HepG2 (cell line): ENCODE results near the gene MIEF1. TPM values are rescaled to one million over a fixed set of nuclear protein-coding genes. Genes with fewer than 3 reads are reported as not detected.

Source experiments
- ATF2 ChIP-seq: sonication (generic); formaldehyde crosslinking; IDR thresholded peaks from 2 replicates; pipeline ENCODE4 v1.4.0; 2020; ENCODE audit warnings: missing genetic modification reagents
- CEBPG ChIP-seq: IDR thresholded peaks from 2 replicates; pipeline ENCODE4 v1.6.1; 2016
- KLF11 ChIP-seq: IDR thresholded peaks from 2 replicates; pipeline ENCODE4 v1.6.1; 2016; ENCODE audit warnings: missing compliant biosample characterization
- MAFF ChIP-seq: IDR thresholded peaks from 2 replicates; pipeline ENCODE4 v1.6.1; 2011; ENCODE audit warnings: low read depth, low read length, improper control_type of control experiment
- MATR3 ChIP-seq: sonication (generic); formaldehyde crosslinking; IDR thresholded peaks from 2 replicates; pipeline ENCODE4 v1.4.0; 2020; ENCODE audit warnings: missing genetic modification reagents
- MLXIP ChIP-seq: sonication (generic); formaldehyde crosslinking; IDR thresholded peaks from 2 replicates; pipeline ENCODE4 v1.9.0; 2021; ENCODE audit warnings: missing genetic modification reagents, borderline replicate concordance
- PAWR ChIP-seq: sonication (generic); formaldehyde crosslinking; IDR thresholded peaks from 2 replicates; pipeline ENCODE4 v1.4.0; 2020; ENCODE audit warnings: missing genetic modification reagents, mild to moderate bottlenecking, borderline replicate concordance
- POLR2AphosphoS2 ChIP-seq: IDR thresholded peaks from 2 replicates; pipeline ENCODE4 v1.6.1; 2011; ENCODE audit warnings: low read depth, low read length, improper control_type of control experiment
- PRMT3 ChIP-seq: sonication (generic); formaldehyde crosslinking; IDR thresholded peaks from 2 replicates; pipeline ENCODE4 v1.8.1; 2022; ENCODE audit warnings: low read depth, mild to moderate bottlenecking, moderate library complexity, missing genetic modification reagents, borderline replicate concordance
- RFX5 ChIP-seq: IDR thresholded peaks from 2 replicates; pipeline ENCODE4 v1.6.1; 2011; ENCODE audit warnings: low read depth, low read length, improper control_type of control experiment
- SIN3A ChIP-seq: IDR thresholded peaks from 2 replicates; pipeline ENCODE4 v1.6.1; 2011; ENCODE audit warnings: low read depth, mild to moderate bottlenecking, control low read depth, low read length, borderline replicate concordance
- SP140L ChIP-seq: sonication (generic); formaldehyde crosslinking; IDR thresholded peaks from 2 replicates; pipeline ENCODE4 v1.4.0; 2020; ENCODE audit warnings: missing genetic modification reagents, borderline replicate concordance
- TEAD2 ChIP-seq: sonication (generic); formaldehyde crosslinking; IDR thresholded peaks from 2 replicates; pipeline ENCODE4 v1.9.0; 2021; ENCODE audit warnings: missing genetic modification reagents
- ZBTB8A ChIP-seq: sonication (generic); formaldehyde crosslinking; IDR thresholded peaks from 2 replicates; pipeline ENCODE4 v1.4.0; 2020; ENCODE audit warnings: mild to moderate bottlenecking, low read depth, missing genetic modification reagents, borderline replicate concordance
- ZFP82 ChIP-seq: sonication (generic); formaldehyde crosslinking; IDR thresholded peaks from 2 replicates; pipeline ENCODE4 v1.5.1; 2020; ENCODE audit warnings: mild to moderate bottlenecking, missing genetic modification reagents, borderline replicate concordance
- ZNF124 ChIP-seq: sonication (generic); formaldehyde crosslinking; IDR thresholded peaks from 2 replicates; pipeline ENCODE4 v1.4.0; 2020; ENCODE audit warnings: missing genetic modification reagents
- ZNF256 ChIP-seq: sonication (generic); formaldehyde crosslinking; conservative IDR thresholded peaks from 2 replicates; pipeline ENCODE4 v1.4.0; 2020; ENCODE audit warnings: missing genetic modification reagents
- ZNF282 ChIP-seq: fragments of 450-650 bp; IDR thresholded peaks from 2 replicates; pipeline ENCODE4 v1.6.1; 2018; ENCODE audit not compliant: partially characterized antibody
- ZNF414 ChIP-seq: sonication (generic); formaldehyde crosslinking; IDR thresholded peaks from 2 replicates; pipeline ENCODE4 v1.5.0; 2020; ENCODE audit warnings: missing genetic modification reagents
- ZNF557 ChIP-seq: sonication (generic); formaldehyde crosslinking; IDR thresholded peaks from 2 replicates; pipeline ENCODE4 v1.4.0; 2020; ENCODE audit warnings: missing genetic modification reagents
- ZNF563 ChIP-seq: sonication (generic); formaldehyde crosslinking; IDR thresholded peaks from 2 replicates; pipeline ENCODE4 v1.8.0; 2022; ENCODE audit warnings: mild to moderate bottlenecking, moderate library complexity, missing genetic modification reagents
- ZNF615 ChIP-seq: sonication (generic); formaldehyde crosslinking; IDR thresholded peaks from 2 replicates; pipeline ENCODE4 v1.5.0; 2020; ENCODE audit warnings: mild to moderate bottlenecking, missing genetic modification reagents, borderline replicate concordance
- ZNF644 ChIP-seq: IDR thresholded peaks from 2 replicates; pipeline ENCODE4 v1.6.1; 2016; ENCODE audit warnings: low read depth
- polyA plus RNA-seq, 8 experiments: library from polyadenylated mRNA; depleted of rRNA in 3 of 8; stranded (reverse) in 7 of 8; unstranded in 1 of 8; fragments of >200 nt; fragmentation: Illumina TruSeq in 4 of 8; extraction: Trizol in 4 of 8; gene quantifications; 2 replicates each; pipeline versions ENCODE4 v1.2.1 to v1.2.3, GENCODE V29; 2011 to 2016; ENCODE audit warnings: low read depth in 4 of 8, missing spikeins in 1 of 8, mixed read lengths in 1 of 8; ENCODE audit not compliant: insufficient read depth in 1 of 8
- total RNA-seq, 5 experiments: library from RNA; depleted of rRNA; stranded (reverse); fragments of >200 nt; fragmentation: Illumina TruSeq; extraction: Trizol; gene quantifications; 2 replicates each; pipeline ENCODE4 v1.2.3, GENCODE V29; 2016; ENCODE audit warnings: low read depth in 1 of 5

MIEF1 gene
- total and polyA plus RNA-seq, 2 of the 13 experiments (the other 11 are each of a cell fraction or from before 2014, with no cell fraction given): 21.7 to 34.8 TPM

- TF ChIP-seq TEAD2 (peak; percentile 69; the same call in 1 of the 2 replicates), SIN3A (peak; percentile 64; the same call in 1 of the 2 replicates), POLR2AphosphoS2 (peak; percentile 94), ZNF563 (CRISPR knock-in tag) (peak; percentile 91), PRMT3 (CRISPR knock-in tag) (0 out of 2 replicates have a peak, but pooled peaks have one; percentile 23), ZFP82 (CRISPR knock-in tag) (no peak; the same call in 1 of the 2 replicates), RFX5 (no peak; the same call in 1 of the 2 replicates), SP140L (0 out of 2 replicates have a peak, but pooled peaks have one; percentile 33), ZNF282 (no peak), ZNF414 (CRISPR knock-in tag) (no peak; the same call in 1 of the 2 replicates), MATR3 (no peak), ZNF124 (CRISPR knock-in tag) (0 out of 2 replicates have a peak, but pooled peaks have one; percentile 67), MLXIP (0 out of 2 replicates have a peak, but pooled peaks have one; percentile 62), ZNF644 (CRISPR knock-in tag) (no peak), KLF11 (CRISPR knock-in tag) (no peak; the same call in 1 of the 2 replicates), ZNF256 (CRISPR knock-in tag) (peak; percentile 91), ZNF615 (no peak), CEBPG (CRISPR knock-in tag) (no peak), ZNF557 (CRISPR knock-in tag) (0 out of 2 replicates have a peak, but pooled peaks have one; percentile 78), MAFF (no peak), ZBTB8A (CRISPR knock-in tag) (peak; percentile 28; the same call in 1 of the 2 replicates), ATF2 (CRISPR knock-in tag) (peak; percentile 13; the same call in 1 of the 2 replicates), PAWR (peak; percentile 57; the same call in 1 of the 2 replicates)
These were observed 18.4 kb downstream of the MIEF1 start, which contains the start of gene ATF4 (continued) for GRCh38 chr22:39520226-39521105.
